Tibial artery (tissue), 4 donors: ENCODE data around the gene PKP1.

ENCODE experiments used
- DNase-seq, 2 donors: peaks; one replicate each; pipeline ENCODE4 v3.0.0-alpha.2; 2019
- H3K27ac ChIP-seq, 2 donors: fragments of 200-600 bp; sonication (generic) in 1 of 2; 1 replicate in 1 of 2; 2 replicates in 1 of 2; pipeline ENCODE4 v1.5.1; 2018 to 2019; ENCODE audit warnings: mild to moderate bottlenecking in 1 of 2
- H3K27me3 ChIP-seq, 2 donors: fragments of 200-600 bp; sonication (generic) in 1 of 2; one replicate each; pipeline versions ENCODE4 v1.5.1 to v1.6.0; 2016 to 2019
- H3K36me3 ChIP-seq, 3 donors: fragments of 200-600 bp; sonication (generic) in 2 of 3; one replicate each; pipeline ENCODE4 v1.5.1; 2016 to 2019; ENCODE audit warnings: mild to moderate bottlenecking in 2 of 3
- H3K4me1 ChIP-seq, 4 donors: fragments of 200-600 bp; sonication (generic) in 2 of 4; 1 replicate in 3 of 4; 2 replicates in 1 of 4; pipeline ENCODE4 v1.5.1; 2016 to 2019
- H3K4me3 ChIP-seq, 2 donors: fragments of 200-600 bp; sonication (generic) in 1 of 2; 1 replicate in 1 of 2; 2 replicates in 1 of 2; pipeline ENCODE4 v1.5.1; 2018 to 2019; ENCODE audit warnings: mild to moderate bottlenecking in 2 of 2
- H3K9me3 ChIP-seq, 3 donors: fragments of 200-600 bp; sonication (generic) in 1 of 3; one replicate each; pipeline ENCODE4 v1.5.1; 2016 to 2019
- CTCF ChIP-seq, 2 experiments: fragments of 200-600 bp in 1 of 2; fragments of 450-650 bp in 1 of 2; IDR thresholded peaks; one replicate each; pipeline ENCODE4 v1.5.1; 2017 to 2019; ENCODE audit warnings: antibody characterized with exemption in 2 of 2, mild to moderate bottlenecking in 1 of 2, moderate library complexity in 1 of 2
- intact Hi-C: fragments of 100-400 bp; cut with DNase I; formaldehyde crosslinking; loops from one replicate; pipeline ENCODE4 v1.15.0; 2023; ENCODE audit warnings: low total_unique reads

The PKP1 gene

GRCh38 chr1:201335174-201335870 is 52.0 kb downstream of the PKP1 start:
- H3K27me3 ChIP-seq: no peaks in the 10 kb centered on the region
- TF ChIP-seq CTCF (IDR thresholded peaks at IDR 0.05): no peak
- intact Hi-C loops: no loop called here
- H3K9me3 ChIP-seq: no peaks in the 10 kb centered on the region
- H3K4me3 ChIP-seq: no peak overlapping the region
- no peak for DNase-seq
- no peak overlapping the region for H3K27ac ChIP-seq
- no peaks in the 10 kb centered on the region for H3K4me1 ChIP-seq
- H3K36me3 ChIP-seq: no peaks in the 10 kb centered on the region

DNA sequence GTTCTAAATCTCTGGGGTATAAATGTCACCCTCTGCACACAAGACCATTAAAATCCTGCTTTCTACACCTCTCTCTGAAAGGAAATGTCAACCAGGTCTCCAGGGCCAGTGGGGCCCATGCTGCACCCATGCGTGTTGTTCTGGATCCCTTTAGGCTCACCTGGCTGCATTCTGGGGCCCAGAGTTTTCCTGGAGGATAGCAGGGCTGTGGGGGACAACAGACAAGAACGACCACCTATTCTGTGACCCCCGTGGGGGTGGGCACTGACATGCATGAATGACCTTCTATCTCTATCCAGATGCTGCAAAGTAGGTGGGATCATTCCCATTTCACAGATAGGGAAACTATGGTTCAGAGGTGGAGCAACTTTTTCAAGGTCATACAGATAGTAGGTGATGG is 52.6 kb downstream of the PKP1 start:
- TF ChIP-seq CTCF (IDR thresholded peaks at IDR 0.05): no peak
- intact Hi-C loops: no loop called here

GRCh38 chr1:201336711-201337450 is 53.6 kb downstream of the PKP1 start:
- no peak for DNase-seq

More for the DNA sequence above, 52.6 kb downstream of the PKP1 start:
- Histone ChIP-seq H3K9me3 (no peaks in the 10 kb centered on the region), H3K4me3 (no peak overlapping the region), H3K4me1 (no peaks in the 10 kb centered on the region), H3K36me3 (no peaks in the 10 kb centered on the region), H3K27ac (no peak overlapping the region), H3K27me3 (no peaks in the 10 kb centered on the region)
- DNase-seq: no peak

GRCh38 chr1:201341377-201341776 is 58.1 kb downstream of the PKP1 start:
- Histone ChIP-seq H3K9me3 (no peaks in the 10 kb centered on the region), H3K27me3 (peaks cover 0 to 16% of the 10 kb centered on the region in 2 donors), H3K4me1 (no peaks in the 10 kb centered on the region), H3K27ac (no peak overlapping the region), H3K4me3 (no peak overlapping the region), H3K36me3 (no peaks in the 10 kb centered on the region)
- no peak for TF ChIP-seq CTCF (IDR thresholded peaks at IDR 0.05)
- intact Hi-C loops: no loop called here
- no peak for DNase-seq

More at GRCh38 chr1:201336711-201337450, 53.6 kb downstream of the PKP1 start:
- no peak overlapping the region for H3K27ac ChIP-seq
- H3K9me3 ChIP-seq: no peaks in the 10 kb centered on the region
- H3K4me1 ChIP-seq: no peaks in the 10 kb centered on the region
- H3K27me3 ChIP-seq: no peaks in the 10 kb centered on the region
- no peaks in the 10 kb centered on the region for H3K36me3 ChIP-seq
- intact Hi-C loops: no loop called here
- TF ChIP-seq CTCF (IDR thresholded peaks at IDR 0.05): no peak
- H3K4me3 ChIP-seq: no peak overlapping the region

GRCh38 chr1:201344206-201345080 is 61.1 kb downstream of the PKP1 start:
- intact Hi-C loops: no loop called here
- DNase-seq: no peak

More at GRCh38 chr1:201344206-201345080, 61.1 kb downstream of the PKP1 start:
- Histone ChIP-seq H3K27me3 (peaks cover 0 to 33% of the 10 kb centered on the region in 2 donors), H3K4me3 (no peak overlapping the region), H3K4me1 (no peaks in the 10 kb centered on the region), H3K27ac (no peak overlapping the region), H3K36me3 (no peaks in the 10 kb centered on the region), H3K9me3 (no peaks in the 10 kb centered on the region)
- no peak for TF ChIP-seq CTCF (IDR thresholded peaks at IDR 0.05)
